GM12891 (cell line): ENCODE data around the gene STIM1.

ENCODE experiments used
- PAX5 ChIP-seq: IDR thresholded peaks from 2 replicates; pipeline ENCODE4 v1.6.1; 2011; ENCODE audit warnings: low read length, moderate library complexity, mild to moderate bottlenecking; ENCODE audit not compliant: insufficient read depth, severe bottlenecking
- POLR2A ChIP-seq: IDR thresholded peaks from 2 replicates; pipeline ENCODE4 v1.6.1; 2011; ENCODE audit warnings: low read depth, low read length, control low read depth
- POLR2AphosphoS5 ChIP-seq: IDR thresholded peaks from 2 replicates; pipeline ENCODE4 v1.6.1; 2011; ENCODE audit warnings: low read depth, low read length, control low read depth
- POU2F2 ChIP-seq: IDR thresholded peaks from 2 replicates; pipeline ENCODE4 v1.6.1; 2011; ENCODE audit warnings: low read depth, mild to moderate bottlenecking, control low read depth, low read length, moderate library complexity
- SPI1 ChIP-seq: IDR thresholded peaks from 2 replicates; pipeline ENCODE4 v1.6.1; 2011; ENCODE audit warnings: low read depth, low read length, control low read depth
- TAF1 ChIP-seq: IDR thresholded peaks from 2 replicates; pipeline ENCODE4 v1.6.1; 2011; ENCODE audit warnings: low read depth, low read length, control low read depth

- TF ChIP-seq POLR2A, result no peak
- TF ChIP-seq POLR2AphosphoS5, result no peak
- TF ChIP-seq PAX5, result no peak
- no peak for TF ChIP-seq TAF1
- no peak for TF ChIP-seq POU2F2
- TF ChIP-seq SPI1, result no peak
Observed at GRCh38 chr11:3849297-3849874, 6.1 kb upstream of the STIM1 start.
